ENCODE measurements around the gene CEACAM19. TPM values are rescaled to one million over a fixed set of nuclear protein-coding genes. Genes with fewer than 3 reads are reported as not detected.
A peak's percentile ranks its signal among the peaks of the same experiment; 100 is the strongest.

Gene CEACAM19
- total and polyA plus RNA-seq, 11 donors = 1.9 to 12.8 (median 5.1) TPM

GRCh38 chr19:44648631-44649251 is 22.5 kb upstream of the CEACAM19 start:
- Histone ChIP-seq H3K27ac (peak overlapping the region; percentile 49 to 89 (median 74)), H3K4me1 (peaks cover 6 to 53% (median 34%) of the 10 kb centered on the region in 12 donors), H3K9me3 (no peaks in the 10 kb centered on the region), H3K27me3 (no peaks in the 10 kb centered on the region), H3K4me3 (no peak overlapping the region), H3K36me3 (peaks cover 0 to 50% (median 46%) of the 10 kb centered on the region in 9 donors)
- peak; percentile 46 to 72 (median 67) for ATAC-seq
- intact Hi-C loops (cut with DNase I) = loop anchor here in 2 of 10 donors (2.0 to 5.0 kb wide), 2 partner anchors 36 to 60 kb away; partner anchors contain the start of gene IGSF23 (in 1 of the 2)
- TF ChIP-seq CTCF (IDR thresholded peaks at IDR 0.05) = no peak
- no peak for TF ChIP-seq POLR2A (IDR thresholded peaks at IDR 0.05)
- 48 to 55% (median 52%) methylated on average over 3 of the region's 3 CpGs for WGBS, 4 donors
- peak in 4 of 5 donors; percentile 57 to 76 (median 62) for DNase-seq

- intact Hi-C loops (cut with DNase I) = loop anchor here in 3 of 10 donors (2.0 to 5.0 kb wide), 3 partner anchors 37 to 62 kb away; partner anchors contain the start of gene IGSF23 (in 1 of the 3)
- H3K4me3 ChIP-seq = no peak overlapping the region
- H3K36me3 ChIP-seq = peaks cover 0 to 57% (median 46%) of the 10 kb centered on the region in 9 donors
- 66 to 84% (median 79%) methylated on average over 14 to 15 of the region's 15 CpGs for WGBS, 4 donors
- H3K9me3 ChIP-seq = no peaks in the 10 kb centered on the region
- TF ChIP-seq CTCF (IDR thresholded peaks at IDR 0.05) = no peak
- TF ChIP-seq POLR2A (IDR thresholded peaks at IDR 0.05) = no peak
- peak overlapping the region in 8 of 12 donors; percentile 66 to 81 (median 75) for H3K27ac ChIP-seq
- DNase-seq (no peak), ATAC-seq (no peak)
- H3K4me1 ChIP-seq = peaks cover 6 to 59% (median 33%) of the 10 kb centered on the region in 12 donors
- no peaks in the 10 kb centered on the region for H3K27me3 ChIP-seq
Observed at GRCh38 chr19:44649578-44650145, 21.6 kb upstream of the CEACAM19 start.

- intact Hi-C loops (cut with DNase I) = loop anchor here in 1 of 10 donors (5.0 kb wide), 1 partner anchor 66 kb away; no protein-coding TSS in a partner anchor
- no peak overlapping the region for H3K4me3 ChIP-seq
- DNase-seq (no peak), ATAC-seq (no peak)
- H3K4me1 ChIP-seq = peaks cover 0 to 33% (median 13%) of the 10 kb centered on the region in 12 donors
- no peaks in the 10 kb centered on the region for H3K27me3 ChIP-seq
- no peaks in the 10 kb centered on the region for H3K9me3 ChIP-seq
- 85 to 94% (median 86%) methylated on average over 5 of the region's 5 CpGs for WGBS, 4 donors
- peaks cover 0 to 83% (median 70%) of the 10 kb centered on the region in 9 donors for H3K36me3 ChIP-seq
- H3K27ac ChIP-seq = no peak overlapping the region
- TF ChIP-seq POLR2A (IDR thresholded peaks at IDR 0.05) (no peak), CTCF (IDR thresholded peaks at IDR 0.05) (no peak)
Observed at GRCh38 chr19:44653343-44653742, 17.9 kb upstream of the CEACAM19 start.

Measured in heart left ventricle (tissue), 16 donors.